Mesenchymal stem cell (in vitro differentiated cells and primary cell): ENCODE results near the gene NIBAN1.
A peak's percentile ranks its signal among the peaks of the same experiment; 100 is the strongest.

ENCODE experiments used
- DNase-seq: peaks from one replicate; pipeline ENCODE4 v3.0.0-alpha.2; 2013
- H2AFZ ChIP-seq: one replicate; pipeline ENCODE4 v1.6.1; 2013; ENCODE audit warnings: low read depth, mild to moderate bottlenecking, control low read depth, inconsistent platforms, low read length, moderate library complexity
- H2AK5ac ChIP-seq: 2 replicates; pipeline ENCODE4 v1.6.1; 2013; ENCODE audit warnings: low read length, moderate library complexity, mild to moderate bottlenecking, inconsistent platforms; ENCODE audit not compliant: severe bottlenecking
- H2BK120ac ChIP-seq: one replicate; pipeline ENCODE4 v1.6.1; 2013; ENCODE audit warnings: low read depth, mild to moderate bottlenecking, inconsistent platforms, low read length, moderate library complexity
- H2BK12ac ChIP-seq, 2 experiments: one replicate each; pipeline ENCODE4 v1.6.1; 2013; ENCODE audit warnings: inconsistent platforms in 2 of 2, low read length in 2 of 2, mild to moderate bottlenecking in 2 of 2, moderate library complexity in 2 of 2, control low read depth in 1 of 2
- H2BK15ac ChIP-seq: one replicate; pipeline ENCODE4 v1.6.1; 2013; ENCODE audit warnings: mild to moderate bottlenecking, low read depth, inconsistent platforms; ENCODE audit not compliant: poor library complexity, severe bottlenecking
- H2BK5ac ChIP-seq: 2 replicates; pipeline ENCODE4 v1.6.1; 2013; ENCODE audit warnings: low read depth, mild to moderate bottlenecking, low read length, control low read depth, inconsistent platforms; ENCODE audit not compliant: poor library complexity, severe bottlenecking
- H3K14ac ChIP-seq, 2 experiments: one replicate each; pipeline ENCODE4 v1.6.1; 2013; ENCODE audit warnings: inconsistent platforms in 2 of 2, low read length in 2 of 2, control low read depth in 1 of 2, mild to moderate bottlenecking in 1 of 2, moderate library complexity in 1 of 2
- H3K18ac ChIP-seq, 2 experiments: one replicate each; pipeline ENCODE4 v1.6.1; 2013; ENCODE audit warnings: inconsistent platforms in 2 of 2, low read length in 2 of 2, control low read depth in 1 of 2, low read depth in 1 of 2, mild to moderate bottlenecking in 1 of 2
- H3K23ac ChIP-seq, 2 experiments: one replicate each; pipeline ENCODE4 v1.6.1; 2013; ENCODE audit warnings: inconsistent platforms in 2 of 2, low read length in 2 of 2, mild to moderate bottlenecking in 2 of 2, moderate library complexity in 2 of 2, control low read depth in 1 of 2
- H3K27ac ChIP-seq: 2 replicates; pipeline ENCODE4 v1.5.1; 2013; ENCODE audit warnings: mild to moderate bottlenecking, moderate library complexity, low read length, control low read depth, inconsistent platforms; ENCODE audit not compliant: poor library complexity, severe bottlenecking
- H3K27me3 ChIP-seq, 2 experiments: 2 replicates each; pipeline versions ENCODE4 v1.6.1 to v1.7.0; 2013; ENCODE audit warnings: low read length in 2 of 2, mild to moderate bottlenecking in 2 of 2, moderate library complexity in 2 of 2, control low read depth in 1 of 2, inconsistent platforms in 1 of 2; ENCODE audit not compliant: control insufficient read depth in 1 of 2, insufficient read depth in 1 of 2
- H3K36me3 ChIP-seq, 2 experiments: 2 replicates each; pipeline versions ENCODE4 v1.6.1 to v1.7.0; 2013; ENCODE audit warnings: low read length in 2 of 2, control low read depth in 1 of 2, inconsistent platforms in 1 of 2, low read depth in 1 of 2, mild to moderate bottlenecking in 1 of 2; ENCODE audit not compliant: insufficient read depth in 2 of 2, control insufficient read depth in 1 of 2
- H3K4ac ChIP-seq, 2 experiments: one replicate each; pipeline ENCODE4 v1.6.1; 2013; ENCODE audit warnings: inconsistent platforms in 2 of 2, low read length in 2 of 2, mild to moderate bottlenecking in 2 of 2, moderate library complexity in 2 of 2, control low read depth in 1 of 2, low read depth in 1 of 2
- H3K4me1 ChIP-seq: 2 replicates; pipeline ENCODE4 v1.6.1; 2013; ENCODE audit warnings: low read depth, low read length, control low read depth; ENCODE audit not compliant: control insufficient read depth, insufficient read depth
- H3K4me2 ChIP-seq: 2 replicates; pipeline ENCODE4 v1.6.1; 2013; ENCODE audit warnings: low read length, mild to moderate bottlenecking, inconsistent platforms; ENCODE audit not compliant: poor library complexity, severe bottlenecking
- H3K4me3 ChIP-seq, 2 experiments: 2 replicates each; pipeline versions ENCODE4 v1.5.1 to v1.7.0; 2013; ENCODE audit warnings: low read length in 2 of 2, mild to moderate bottlenecking in 2 of 2, control low read depth in 1 of 2, low read depth in 1 of 2; ENCODE audit not compliant: insufficient read depth in 1 of 2
- H3K79me1 ChIP-seq: replicated peaks from 2 replicates; pipeline ENCODE4 v1.6.1; 2013; ENCODE audit warnings: mild to moderate bottlenecking, control low read depth, low read length, inconsistent platforms; ENCODE audit not compliant: poor library complexity, severe bottlenecking
- H3K9ac ChIP-seq: 2 replicates; pipeline ENCODE4 v1.7.0; 2013; ENCODE audit warnings: mild to moderate bottlenecking, low read length, moderate library complexity
- H3K9me3 ChIP-seq: 2 replicates; pipeline ENCODE4 v1.7.0; 2013; ENCODE audit warnings: mild to moderate bottlenecking, low read length; ENCODE audit not compliant: control insufficient read depth
- H4K8ac ChIP-seq: one replicate; pipeline ENCODE4 v1.6.1; 2013; ENCODE audit warnings: inconsistent platforms, mild to moderate bottlenecking, low read length, moderate library complexity
- H4K91ac ChIP-seq: one replicate; pipeline ENCODE4 v1.6.1; 2013; ENCODE audit warnings: mild to moderate bottlenecking, low read length, inconsistent platforms
- WGBS: methylation state at CpG from one replicate; pipeline ENCODE4 v1.1.7; 2013; ENCODE audit warnings: mixed read lengths; 5-methylcytosine and 5-hydroxymethylcytosine counted together

The NIBAN1 gene

GRCh38 chr1:184952428-184952827 is 21.9 kb downstream of the NIBAN1 start:
- no peak overlapping the region for H2AFZ ChIP-seq
- H3K4me1 ChIP-seq: peaks cover 2% of the 10 kb centered on the region
- no peak overlapping the region for H3K4ac ChIP-seq
- no peak overlapping the region for H3K4me3 ChIP-seq
- H2BK5ac ChIP-seq: no peak overlapping the region
- H3K79me1 ChIP-seq: no peaks in the 10 kb centered on the region
- no peak overlapping the region for H3K18ac ChIP-seq
- H3K4me2 ChIP-seq: no peak overlapping the region
- H3K9ac ChIP-seq: no peak overlapping the region
- no peak for DNase-seq
- peaks cover 0 to 27% of the 10 kb centered on the region in 2 experiments for H3K36me3 ChIP-seq
- no peak overlapping the region for H4K8ac ChIP-seq
- 99% methylated on average over 4 of the region's 4 CpGs for WGBS
- H3K27ac ChIP-seq: no peak overlapping the region
- no peak overlapping the region for H2AK5ac ChIP-seq
- no peak overlapping the region for H3K23ac ChIP-seq
- no peak overlapping the region for H2BK12ac ChIP-seq
- H3K9me3 ChIP-seq: no peaks in the 10 kb centered on the region
- no peak overlapping the region for H3K14ac ChIP-seq
- no peak overlapping the region for H2BK15ac ChIP-seq
- no peaks in the 10 kb centered on the region for H3K27me3 ChIP-seq
- no peak overlapping the region for H2BK120ac ChIP-seq
- H4K91ac ChIP-seq: no peak overlapping the region

DNA sequence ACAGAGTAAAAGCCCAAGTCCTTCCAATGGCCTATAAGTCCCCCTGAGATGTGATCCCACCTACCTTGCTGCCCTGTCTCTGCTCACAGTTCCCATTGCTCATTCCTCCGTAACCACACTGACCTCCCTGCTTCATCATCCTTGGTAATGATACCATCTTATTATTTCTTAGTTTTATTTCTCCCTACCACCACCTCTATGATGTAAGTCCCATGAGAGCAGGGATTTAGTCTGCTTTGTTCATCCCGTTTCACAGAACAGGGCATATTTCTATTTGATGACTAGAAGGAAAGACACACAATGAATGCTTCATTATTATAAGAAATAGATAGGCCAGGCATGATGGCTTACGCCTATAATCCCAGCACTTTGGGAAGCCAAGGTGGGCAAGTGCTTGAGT is 22.5 kb downstream of the NIBAN1 start:
- Histone ChIP-seq H3K18ac (no peak overlapping the region), H3K4ac (no peak overlapping the region), H3K79me1 (no peaks in the 10 kb centered on the region), H3K36me3 (peaks cover 0 to 21% of the 10 kb centered on the region in 2 experiments), H2AFZ (no peak overlapping the region), H4K8ac (no peak overlapping the region), H2BK15ac (no peak overlapping the region), H3K27me3 (no peaks in the 10 kb centered on the region), H3K9me3 (no peaks in the 10 kb centered on the region), H3K4me2 (no peak overlapping the region), H2BK120ac (no peak overlapping the region), H3K9ac (no peak overlapping the region), H3K14ac (no peak overlapping the region), H4K91ac (no peak overlapping the region), H2BK12ac (no peak overlapping the region), H3K4me1 (peaks cover 2% of the 10 kb centered on the region), H3K27ac (no peak overlapping the region), H2AK5ac (peak overlapping the region; percentile 17), H2BK5ac (no peak overlapping the region), H3K23ac (no peak overlapping the region), H3K4me3 (no peak overlapping the region)
- WGBS: 100% methylated on average over 2 of the region's 3 CpGs
- DNase-seq: no peak

GRCh38 chr1:184950906-184951305 is 23.4 kb downstream of the NIBAN1 start:
- peaks cover 0 to 17% of the 10 kb centered on the region in 2 experiments for H3K36me3 ChIP-seq
- no peak overlapping the region for H3K9ac ChIP-seq
- no peak overlapping the region for H2AK5ac ChIP-seq
- H3K18ac ChIP-seq: peak overlapping the region in 1 of 2 experiments; percentile 35
- no peak overlapping the region for H3K23ac ChIP-seq
- WGBS: 97% methylated on average over 2 of the region's 2 CpGs
- no peak overlapping the region for H2BK12ac ChIP-seq
- H2BK15ac ChIP-seq: no peak overlapping the region
- H2AFZ ChIP-seq: no peak overlapping the region
- no peak overlapping the region for H3K4me2 ChIP-seq
- no peak overlapping the region for H3K4ac ChIP-seq
- no peak overlapping the region for H4K91ac ChIP-seq
- H3K14ac ChIP-seq: no peak overlapping the region
- DNase-seq: no peak
- H3K4me3 ChIP-seq: no peak overlapping the region
- no peaks in the 10 kb centered on the region for H3K27me3 ChIP-seq
- no peak overlapping the region for H2BK5ac ChIP-seq
- no peak overlapping the region for H4K8ac ChIP-seq
- H3K4me1 ChIP-seq: peaks cover 2% of the 10 kb centered on the region
- no peak overlapping the region for H3K27ac ChIP-seq
- H3K9me3 ChIP-seq: no peaks in the 10 kb centered on the region
- no peaks in the 10 kb centered on the region for H3K79me1 ChIP-seq
- H2BK120ac ChIP-seq: no peak overlapping the region

- Histone ChIP-seq H3K14ac (no peak overlapping the region), H2BK15ac (no peak overlapping the region), H3K9ac (no peak overlapping the region), H3K4me1 (peaks cover 2% of the 10 kb centered on the region), H3K9me3 (no peaks in the 10 kb centered on the region), H2BK12ac (no peak overlapping the region), H3K18ac (no peak overlapping the region), H2BK5ac (no peak overlapping the region), H2AK5ac (no peak overlapping the region), H2BK120ac (no peak overlapping the region), H3K27me3 (no peaks in the 10 kb centered on the region), H3K79me1 (no peaks in the 10 kb centered on the region), H2AFZ (no peak overlapping the region), H3K23ac (no peak overlapping the region), H3K27ac (no peak overlapping the region), H3K4me2 (no peak overlapping the region), H3K36me3 (peaks cover 0 to 12% of the 10 kb centered on the region in 2 experiments), H4K8ac (no peak overlapping the region), H3K4ac (no peak overlapping the region), H4K91ac (no peak overlapping the region), H3K4me3 (no peak overlapping the region)
- no peak for DNase-seq
- 80% methylated on average over 1 of the region's 3 CpGs for WGBS
Observed at GRCh38 chr1:184950227-184950626, 24.1 kb downstream of the NIBAN1 start.
